Karpas-422 (cell line): Measurements from ENCODE around the gene EIF4E1B. TPM values are rescaled to one million over a fixed set of nuclear protein-coding genes. Genes with fewer than 3 reads are reported as not detected.

ENCODE experiments used
- DNase-seq: peaks from one replicate; pipeline ENCODE4 v3.0.0-alpha.2; 2015
- H2AFZ ChIP-seq: fragments of 200-600 bp; sonication (generic); 2 replicates; pipeline ENCODE4 v1.6.1; 2014; ENCODE audit warnings: antibody characterized with exemption, low read length, mixed read lengths
- H3K27ac ChIP-seq: fragments of 200-600 bp; sonication (generic); 2 replicates; pipeline ENCODE4 v1.5.1; 2014; ENCODE audit warnings: mild to moderate bottlenecking, low read length, moderate library complexity
- H3K27me3 ChIP-seq: fragments of 200-600 bp; sonication (generic); 2 replicates; pipeline ENCODE4 v1.6.1; 2014; ENCODE audit warnings: low read length, mixed read lengths
- H3K36me3 ChIP-seq: fragments of 200-600 bp; sonication (generic); 2 replicates; pipeline ENCODE4 v1.6.1; 2014; ENCODE audit warnings: low read length, mixed read lengths; ENCODE audit not compliant: insufficient read depth
- H3K4me1 ChIP-seq: fragments of 200-600 bp; sonication (generic); 2 replicates; pipeline ENCODE4 v1.6.1; 2014; ENCODE audit warnings: mild to moderate bottlenecking, low read length, mixed read lengths
- H3K4me2 ChIP-seq: fragments of 200-600 bp; sonication (generic); 2 replicates; pipeline ENCODE4 v1.6.1; 2014; ENCODE audit warnings: low read length, low read depth, mild to moderate bottlenecking; ENCODE audit not compliant: poor library complexity, severe bottlenecking
- H3K4me3 ChIP-seq: fragments of 200-600 bp; sonication (generic); 2 replicates; pipeline ENCODE4 v1.5.1; 2014; ENCODE audit warnings: mild to moderate bottlenecking, antibody characterized with exemption, low read length, mixed read lengths
- H3K79me2 ChIP-seq: fragments of 200-600 bp; sonication (generic); 2 replicates; pipeline ENCODE4 v1.6.1; 2014; ENCODE audit warnings: mild to moderate bottlenecking, low read length, mixed read lengths
- H3K9ac ChIP-seq: fragments of 200-600 bp; sonication (generic); 2 replicates; pipeline ENCODE4 v1.6.0; 2014; ENCODE audit warnings: low read length
- H3K9me2 ChIP-seq: fragments of 200-600 bp; sonication (generic), shearing (Covaris generic); replicated peaks from 2 replicates; pipeline ENCODE4 v1.6.0; 2014; ENCODE audit warnings: mild to moderate bottlenecking, low read length, moderate library complexity; ENCODE audit not compliant: insufficient read depth
- H3K9me3 ChIP-seq: fragments of 300-700, 200-600 bp; sonication (generic); 2 replicates; pipeline ENCODE4 v1.6.1; 2014; ENCODE audit warnings: low read length, mixed read lengths
- H4K20me1 ChIP-seq: fragments of 200-600 bp; sonication (generic); 2 replicates; pipeline ENCODE4 v1.6.1; 2014; ENCODE audit warnings: mild to moderate bottlenecking, antibody characterized with exemption, low read length, low read depth; ENCODE audit not compliant: insufficient read depth
- total RNA-seq: library from RNA; depleted of rRNA; stranded (reverse); fragments of >200 nt; shearing (Covaris generic); gene quantifications from 2 replicates; pipeline ENCODE4 v1.2.3, GENCODE V29; 2014; ENCODE audit warnings: low replicate concordance

The EIF4E1B gene
- total RNA-seq, 1 experiment from 2014 or later = not detected

DNA sequence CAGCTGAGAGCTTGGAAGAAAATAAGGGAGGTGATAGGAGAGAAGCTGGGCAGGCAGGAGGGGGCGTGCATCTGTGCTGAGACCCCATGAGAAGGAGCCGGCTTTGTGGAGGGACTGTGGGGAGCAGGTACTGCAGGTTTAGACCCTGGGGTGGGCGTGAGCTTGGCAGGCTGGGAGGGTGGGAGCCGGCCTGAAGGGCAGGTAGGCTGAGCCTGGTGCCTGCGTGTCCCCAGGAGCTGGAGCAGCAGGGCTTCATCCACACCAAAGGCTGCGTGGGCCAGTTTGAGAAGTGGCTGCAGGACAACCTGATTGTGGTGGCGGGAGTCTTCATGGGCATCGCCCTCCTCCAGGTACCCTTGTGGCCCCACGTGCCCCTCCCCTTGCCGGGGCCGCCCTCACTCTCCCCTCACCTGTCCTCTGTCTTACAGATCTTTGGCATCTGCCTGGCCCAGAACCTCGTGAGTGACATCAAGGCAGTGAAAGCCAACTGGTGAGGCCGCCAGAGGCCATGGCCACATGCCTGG, 26.1 kb downstream of the EIF4E1B start:
- peaks cover 12% of the 10 kb centered on the region; the same call in 1 of the 2 replicates for H4K20me1 ChIP-seq
- H3K4me1 ChIP-seq = no peaks in the 10 kb centered on the region

DNA sequence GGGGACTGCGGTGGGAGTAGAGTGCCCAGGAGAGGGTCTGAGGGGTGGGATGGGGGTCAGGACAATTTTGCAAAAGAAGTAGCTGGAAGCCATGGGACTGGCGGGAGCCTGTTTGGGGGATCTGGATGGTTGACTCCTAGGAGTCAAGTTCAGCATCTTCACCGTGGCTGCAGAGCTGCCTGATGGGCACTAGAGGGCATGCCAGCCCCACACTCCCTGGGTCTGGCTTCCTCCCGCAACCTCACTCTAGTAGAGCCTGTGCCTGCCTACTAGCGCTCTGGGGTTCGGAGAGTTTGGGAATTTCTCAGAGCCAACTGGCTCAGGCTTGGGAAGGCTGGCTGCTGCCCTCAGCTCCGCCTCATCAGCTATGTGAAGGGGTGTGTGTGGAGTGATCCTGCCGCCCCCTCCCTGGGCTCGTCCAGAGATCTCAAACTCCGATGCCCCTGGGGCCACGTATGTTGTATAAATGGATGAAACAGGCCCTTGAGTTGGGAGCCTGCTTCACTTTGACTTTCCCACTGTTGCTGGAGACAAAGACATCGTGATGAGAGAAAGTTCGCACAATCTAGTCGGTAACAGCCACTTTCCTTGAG, 27.6 kb downstream of the EIF4E1B start:
- peak; percentile 85 for DNase-seq
- H3K36me3 ChIP-seq = no peaks in the 10 kb centered on the region
- H2AFZ ChIP-seq = no peak overlapping the region
- H3K79me2 ChIP-seq = no peaks in the 10 kb centered on the region
- H3K27me3 ChIP-seq = no peaks in the 10 kb centered on the region
- no peak overlapping the region for H3K9ac ChIP-seq
- no peak overlapping the region for H3K4me3 ChIP-seq
- peaks cover 12% of the 10 kb centered on the region; the same call in 1 of the 2 replicates for H4K20me1 ChIP-seq
- no peaks in the 10 kb centered on the region for H3K4me1 ChIP-seq
- H3K27ac ChIP-seq = no peak overlapping the region
- H3K9me3 ChIP-seq = no peaks in the 10 kb centered on the region
- H3K4me2 ChIP-seq = no peak overlapping the region
- no peaks in the 10 kb centered on the region for H3K9me2 ChIP-seq

More for the DNA sequence above, 26.1 kb downstream of the EIF4E1B start:
- Histone ChIP-seq H2AFZ (no peak overlapping the region), H3K27me3 (no peaks in the 10 kb centered on the region), H3K4me2 (no peak overlapping the region), H3K27ac (no peak overlapping the region), H3K9me3 (no peaks in the 10 kb centered on the region), H3K36me3 (no peaks in the 10 kb centered on the region), H3K9ac (no peak overlapping the region), H3K79me2 (no peaks in the 10 kb centered on the region), H3K4me3 (no peak overlapping the region), H3K9me2 (no peaks in the 10 kb centered on the region)
- DNase-seq = no peak

DNA sequence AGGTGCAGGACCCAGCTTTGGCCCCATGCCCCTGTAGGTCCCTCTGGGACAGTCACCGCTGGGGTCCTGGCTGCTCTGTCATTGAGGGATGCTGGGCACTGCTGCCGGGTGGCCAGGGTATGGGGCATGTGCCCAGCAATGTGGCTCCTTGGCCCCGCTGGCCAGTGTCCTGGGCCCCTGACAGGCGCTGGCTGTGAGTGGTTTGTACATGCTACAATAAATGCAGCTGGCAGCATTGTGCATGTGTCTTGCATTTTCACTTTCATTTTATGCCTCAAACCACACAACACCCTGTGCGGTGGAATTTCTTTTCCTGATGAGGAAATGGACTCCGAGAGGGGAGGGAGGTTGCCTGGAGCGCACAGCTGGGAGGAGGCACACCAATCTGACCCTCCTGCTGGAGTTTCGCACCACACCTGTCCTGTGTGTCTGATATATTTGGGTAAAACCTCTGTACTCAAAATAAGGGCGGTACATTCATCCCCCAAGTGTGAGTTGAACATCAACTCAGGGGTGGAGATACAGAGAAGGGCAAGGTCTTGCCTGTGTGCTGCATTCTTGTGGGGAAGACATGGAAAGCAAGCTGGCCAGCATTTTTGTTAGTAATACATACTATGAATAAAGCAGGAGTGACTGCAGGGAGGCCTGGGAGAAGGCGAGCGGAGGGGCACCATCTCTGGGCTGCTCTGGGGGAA, 28.5 kb downstream of the EIF4E1B start:
- no peaks in the 10 kb centered on the region for H3K9me2 ChIP-seq
- no peaks in the 10 kb centered on the region for H3K36me3 ChIP-seq
- H3K9ac ChIP-seq = no peak overlapping the region
- no peaks in the 10 kb centered on the region for H3K79me2 ChIP-seq
- H4K20me1 ChIP-seq = peaks cover 12% of the 10 kb centered on the region; the same call in 1 of the 2 replicates
- no peaks in the 10 kb centered on the region for H3K4me1 ChIP-seq
- DNase-seq = no peak
- H3K27me3 ChIP-seq = no peaks in the 10 kb centered on the region
- H3K9me3 ChIP-seq = no peaks in the 10 kb centered on the region
- H3K4me2 ChIP-seq = no peak overlapping the region
- H3K4me3 ChIP-seq = no peak overlapping the region
- H3K27ac ChIP-seq = no peak overlapping the region
- H2AFZ ChIP-seq = no peak overlapping the region

DNA sequence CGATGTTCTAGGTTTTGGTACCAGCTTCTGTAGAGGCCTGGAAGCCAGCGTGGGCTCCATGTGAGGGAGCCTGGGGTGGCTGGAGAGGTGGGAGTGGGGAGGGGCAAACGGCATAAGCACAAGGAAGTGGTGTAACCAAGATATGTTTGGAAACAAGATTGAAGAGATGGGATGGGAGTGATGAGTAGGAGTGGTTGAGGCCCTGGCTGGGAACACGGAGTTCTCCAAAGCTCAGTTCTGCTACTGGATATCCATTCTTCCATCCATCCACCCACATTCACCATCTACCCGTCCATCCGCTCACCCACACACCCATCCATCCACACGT, 29.0 kb downstream of the EIF4E1B start:
- Histone ChIP-seq H3K27ac (no peak overlapping the region), H3K9me2 (no peaks in the 10 kb centered on the region), H3K4me1 (no peaks in the 10 kb centered on the region), H3K9me3 (no peaks in the 10 kb centered on the region), H3K36me3 (no peaks in the 10 kb centered on the region), H3K4me2 (no peak overlapping the region), H3K79me2 (no peaks in the 10 kb centered on the region), H3K27me3 (no peaks in the 10 kb centered on the region), H2AFZ (no peak overlapping the region), H3K9ac (no peak overlapping the region), H4K20me1 (peaks cover 12% of the 10 kb centered on the region; the same call in 1 of the 2 replicates), H3K4me3 (no peak overlapping the region)
- DNase-seq = no peak

DNA sequence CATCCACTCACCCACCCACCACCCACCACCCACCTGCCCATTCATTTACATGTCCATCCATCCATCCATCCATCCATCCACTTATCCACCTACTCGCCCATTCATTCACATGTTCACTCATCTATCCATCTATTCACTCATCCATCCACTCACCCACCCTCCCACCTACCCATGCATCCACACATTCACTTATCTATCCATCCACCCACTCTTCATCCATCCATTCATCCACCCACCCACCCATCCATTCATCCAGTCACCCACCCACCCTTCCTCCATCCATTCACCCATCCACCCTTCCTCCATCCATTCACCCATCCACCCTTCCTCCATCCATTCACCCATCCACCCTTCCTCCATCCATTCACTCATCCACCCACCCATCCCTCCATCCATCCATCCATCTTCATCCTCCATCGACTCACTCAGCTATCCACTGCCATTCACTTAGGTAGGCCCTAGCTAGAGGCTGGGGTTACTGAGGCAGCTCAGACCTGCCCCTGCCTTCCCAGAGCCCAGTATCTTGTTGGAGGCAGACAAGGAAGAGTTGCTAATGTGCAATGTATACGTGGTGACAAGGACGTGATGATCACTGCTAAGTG, 29.5 kb downstream of the EIF4E1B start:
- Histone ChIP-seq H3K9me3 (no peaks in the 10 kb centered on the region), H3K27me3 (no peaks in the 10 kb centered on the region), H3K79me2 (no peaks in the 10 kb centered on the region), H3K9me2 (no peaks in the 10 kb centered on the region), H3K27ac (no peak overlapping the region), H2AFZ (no peak overlapping the region), H3K4me1 (no peaks in the 10 kb centered on the region), H4K20me1 (peaks cover 12% of the 10 kb centered on the region; the same call in 1 of the 2 replicates), H3K4me3 (no peak overlapping the region), H3K4me2 (no peak overlapping the region), H3K9ac (no peak overlapping the region), H3K36me3 (no peaks in the 10 kb centered on the region)
- DNase-seq = no peak

DNA sequence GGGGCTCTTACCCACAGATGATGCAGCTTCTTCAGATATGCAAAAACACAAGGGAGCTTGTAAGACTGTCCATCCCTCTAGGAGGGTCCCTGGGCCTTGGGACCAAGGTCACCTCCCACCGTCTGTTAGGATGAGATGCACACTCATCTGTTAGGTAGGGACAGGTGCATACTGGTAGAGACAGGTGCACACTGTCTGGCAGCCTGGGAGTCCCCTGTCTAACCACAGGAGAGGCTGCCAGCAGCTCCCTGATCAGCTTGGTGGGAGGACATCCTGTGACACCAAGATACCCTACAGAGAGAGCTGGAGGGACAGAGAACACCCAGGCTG, 30.0 kb downstream of the EIF4E1B start:
- Histone ChIP-seq H3K4me3 (no peak overlapping the region), H3K79me2 (no peaks in the 10 kb centered on the region), H4K20me1 (peaks cover 12% of the 10 kb centered on the region; the same call in 1 of the 2 replicates), H3K4me2 (no peak overlapping the region), H3K9me3 (no peaks in the 10 kb centered on the region), H3K27ac (no peak overlapping the region), H3K9me2 (no peaks in the 10 kb centered on the region), H3K9ac (no peak overlapping the region), H3K36me3 (no peaks in the 10 kb centered on the region), H3K4me1 (no peaks in the 10 kb centered on the region), H2AFZ (no peak overlapping the region), H3K27me3 (no peaks in the 10 kb centered on the region)
- no peak for DNase-seq

DNA sequence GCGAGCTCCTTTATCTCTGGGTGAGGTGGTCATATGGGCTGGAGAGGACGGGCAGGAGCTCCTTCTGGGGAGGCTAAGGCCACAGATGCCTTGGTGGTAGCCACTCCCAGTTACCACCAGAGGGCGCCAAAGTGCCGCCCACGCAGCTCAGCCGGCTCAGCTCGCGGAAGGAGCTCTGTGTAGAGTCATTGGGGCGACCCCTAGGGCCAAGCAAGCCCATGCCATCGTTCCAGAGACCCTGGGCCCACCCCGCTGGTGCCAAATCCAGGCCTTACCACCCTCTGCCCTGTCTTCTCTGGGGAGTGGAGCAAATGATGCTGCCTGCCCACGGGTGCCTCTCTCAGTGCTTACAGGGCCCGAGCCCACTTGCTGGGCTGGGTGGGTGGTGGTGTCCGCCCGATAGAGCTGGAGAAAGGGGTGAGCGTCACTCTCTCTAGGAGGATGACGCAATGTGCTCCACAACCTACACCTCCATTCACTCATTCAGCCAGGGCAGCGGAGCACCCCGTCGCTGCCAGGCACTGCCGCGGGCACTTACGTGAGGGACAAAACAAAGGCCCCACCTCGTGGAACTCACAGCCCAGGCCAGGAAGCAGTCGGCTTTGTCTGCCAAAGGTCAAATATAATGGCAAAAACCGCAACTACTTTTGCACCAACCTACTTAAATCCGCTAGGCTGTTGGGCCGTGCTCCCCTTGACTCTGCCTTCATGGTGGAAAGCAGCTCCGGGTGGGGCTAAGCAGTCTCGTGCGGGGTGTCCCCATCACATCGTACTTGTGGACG, 30.6 kb downstream of the EIF4E1B start:
- Histone ChIP-seq H3K36me3 (no peaks in the 10 kb centered on the region), H3K27me3 (no peaks in the 10 kb centered on the region), H4K20me1 (peaks cover 12% of the 10 kb centered on the region; the same call in 1 of the 2 replicates), H3K4me1 (no peaks in the 10 kb centered on the region), H3K27ac (no peak overlapping the region), H2AFZ (no peak overlapping the region), H3K9me3 (no peaks in the 10 kb centered on the region), H3K9me2 (no peaks in the 10 kb centered on the region), H3K79me2 (no peaks in the 10 kb centered on the region), H3K9ac (no peak overlapping the region), H3K4me2 (no peak overlapping the region), H3K4me3 (no peak overlapping the region)
- DNase-seq = peak; percentile 93

DNA sequence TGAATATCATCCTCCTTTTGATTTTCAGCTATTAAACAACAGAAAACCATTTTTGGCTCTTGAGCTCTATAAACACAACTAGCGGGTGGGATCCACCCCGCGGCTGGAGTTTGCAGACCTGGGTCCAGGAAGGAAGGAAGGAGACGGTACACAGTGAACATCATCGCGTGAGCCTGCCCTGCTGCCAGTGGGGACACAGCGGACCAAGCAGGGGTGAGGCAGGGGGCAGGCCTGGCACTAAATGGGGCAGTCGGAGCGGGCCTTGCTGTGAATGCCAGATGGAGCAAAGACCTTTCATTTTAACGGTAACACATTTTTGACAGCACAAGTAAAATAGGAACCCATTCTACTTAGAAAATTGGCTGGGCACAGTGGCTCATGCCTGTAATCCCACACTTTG, 31.2 kb downstream of the EIF4E1B start:
- no peak for DNase-seq
- no peaks in the 10 kb centered on the region for H3K9me2 ChIP-seq

More for the DNA sequence above, 31.2 kb downstream of the EIF4E1B start:
- H3K27me3 ChIP-seq = no peaks in the 10 kb centered on the region
- no peaks in the 10 kb centered on the region for H3K79me2 ChIP-seq
- peaks cover 12% of the 10 kb centered on the region; the same call in 1 of the 2 replicates for H4K20me1 ChIP-seq
- no peak overlapping the region for H3K4me2 ChIP-seq
- H2AFZ ChIP-seq = no peak overlapping the region
- no peak overlapping the region for H3K9ac ChIP-seq
- no peak overlapping the region for H3K27ac ChIP-seq
- H3K9me3 ChIP-seq = no peaks in the 10 kb centered on the region
- H3K4me1 ChIP-seq = no peaks in the 10 kb centered on the region
- H3K36me3 ChIP-seq = no peaks in the 10 kb centered on the region
- H3K4me3 ChIP-seq = no peak overlapping the region
